K562 (cell line): ENCODE data around the gene PDGFA. TPM values are rescaled to one million over a fixed set of nuclear protein-coding genes. Genes with fewer than 3 reads are reported as not detected.

Experiments
- ETS2 ChIP-seq: IDR thresholded peaks from 2 replicates; pipeline ENCODE4 v1.6.1; 2016; ENCODE audit warnings: borderline replicate concordance, missing genetic modification characterization, mild to moderate bottlenecking, moderate library complexity, missing compliant biosample characterization; ENCODE audit not compliant: poor library complexity, severe bottlenecking
- FOSL1 ChIP-seq: fragments of 200-800 bp; sonication (Bioruptor generic); conservative IDR thresholded peaks from 2 replicates; pipeline ENCODE4 v1.6.1; 2016; ENCODE audit warnings: missing genetic modification characterization, missing compliant biosample characterization
- FOXA3 ChIP-seq, 2 experiments: fragments of 450-650 bp in 1 of 2; sonication (generic) in 1 of 2; formaldehyde crosslinking; IDR thresholded peaks in 1 of 2; conservative IDR thresholded peaks in 1 of 2; 2 replicates each; pipeline versions ENCODE4 v1.4.0 to v1.8.0; 2020 to 2022; ENCODE audit warnings: mild to moderate bottlenecking in 2 of 2, missing genetic modification reagents in 1 of 2
- MAFG ChIP-seq: fragments of 450-650 bp; conservative IDR thresholded peaks from 2 replicates; pipeline ENCODE4 v1.6.1; 2016; ENCODE audit warnings: missing genetic modification characterization, missing compliant biosample characterization
- SMAD4 ChIP-seq: fragments of 250-450 bp; sonication (Bioruptor Pico); conservative IDR thresholded peaks from 2 replicates; pipeline ENCODE4 v1.8.0; 2021; ENCODE audit warnings: inconsistent platforms, mild to moderate bottlenecking, moderate library complexity
- SMARCC2 ChIP-seq: fragments of 450-650 bp; IDR thresholded peaks from 2 replicates; pipeline ENCODE4 v1.6.1; 2017; ENCODE audit warnings: antibody characterized with exemption, moderate library complexity, mild to moderate bottlenecking, low read depth
- U2AF2 ChIP-seq: fragments of 200-400 bp; formaldehyde crosslinking; optimal IDR thresholded peaks from 2 replicates; pipeline ENCODE3; 2017; ENCODE audit warnings: low read depth, mild to moderate bottlenecking, low read length
- polyA plus RNA-seq, 8 experiments: library from polyadenylated mRNA; depleted of rRNA in 4 of 8; stranded (reverse) in 5 of 8; unstranded in 3 of 8; fragments of >200 nt; fragmentation: Nextera tagmentation in 2 of 8; fragmentation: Illumina TruSeq in 1 of 8; extraction: Ambion mirVana in 2 of 8; extraction: Trizol in 1 of 8; gene quantifications; 2 replicates each; pipeline versions ENCODE4 v1.2.1 to v1.2.3, GENCODE V29; 2011 to 2014; ENCODE audit warnings: inconsistent platforms in 1 of 8, missing spikeins in 1 of 8
- total RNA-seq, 7 experiments: library from RNA; depleted of rRNA in 6 of 7; stranded (reverse); fragments of >200 nt in 6 of 7; fragmentation: Illumina TruSeq in 2 of 7; extraction: Trizol in 2 of 7; gene quantifications; 2 replicates each; pipeline versions ENCODE4 v1.2.1 to v1.2.3, GENCODE V29; 2011 to 2021; ENCODE audit warnings: low replicate concordance in 1 of 7
- TF ChIP-seq, protein P1 (sequence below): fragments of 250-450 bp; sonication (Bioruptor Pico); IDR thresholded peaks from 2 replicates; pipeline ENCODE4 v1.5.0; 2022; ENCODE audit warnings: mild to moderate bottlenecking
- TF ChIP-seq, protein P2 (sequence below): fragments of 450-650 bp; formaldehyde crosslinking; IDR thresholded peaks from 2 replicates; pipeline ENCODE4 v1.4.0; 2022; ENCODE audit warnings: missing genetic modification characterization
- TF ChIP-seq, protein P3 (sequence below): fragments of 200-800 bp; sonication (Bioruptor generic); IDR thresholded peaks from 2 replicates; pipeline ENCODE4 v1.6.1; 2017; ENCODE audit warnings: missing genetic modification characterization, missing compliant biosample characterization

Gene PDGFA
- total and polyA plus RNA-seq, 9 of the 15 experiments (the other 6 are each of a cell fraction or from before 2014, with no cell fraction given), result 2.5 to 10.2 (median 4.6) TPM

DNA sequence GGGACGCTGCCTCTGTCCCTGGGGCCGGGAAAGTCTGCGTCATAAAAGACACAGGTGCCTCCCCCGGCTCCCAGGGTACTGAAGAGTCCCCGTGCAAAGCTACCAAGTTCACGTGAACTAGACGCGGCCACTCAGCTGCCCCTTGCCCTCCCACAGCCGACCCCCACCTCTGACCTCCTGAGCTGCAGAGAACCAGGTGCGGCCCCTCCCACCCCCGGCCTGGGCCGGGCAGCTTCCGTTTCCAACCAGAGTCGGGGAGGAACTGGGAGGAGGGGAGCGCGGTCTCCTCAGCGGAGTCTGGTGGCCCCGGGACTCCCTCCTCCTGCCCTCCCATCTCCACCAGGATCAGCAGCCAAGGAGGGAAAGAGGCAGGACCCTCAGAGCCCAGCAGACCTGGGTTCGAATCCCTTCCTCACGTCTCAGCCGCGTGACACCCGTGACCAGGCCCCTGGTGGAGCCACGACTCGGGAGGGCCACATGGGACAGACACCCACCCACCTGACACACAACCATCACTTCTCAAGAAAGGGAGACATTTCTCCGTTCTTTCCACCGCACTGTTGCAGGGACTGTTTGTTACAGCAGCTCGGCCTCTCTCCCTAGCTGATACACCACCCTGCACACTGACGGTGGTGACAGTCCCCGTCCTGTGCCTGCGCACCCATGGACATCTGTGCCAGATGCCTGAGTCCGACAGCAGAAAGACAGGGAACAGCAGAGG, 37.4 kb upstream of the PDGFA start (continued):
- TF ChIP-seq, protein P1, sequence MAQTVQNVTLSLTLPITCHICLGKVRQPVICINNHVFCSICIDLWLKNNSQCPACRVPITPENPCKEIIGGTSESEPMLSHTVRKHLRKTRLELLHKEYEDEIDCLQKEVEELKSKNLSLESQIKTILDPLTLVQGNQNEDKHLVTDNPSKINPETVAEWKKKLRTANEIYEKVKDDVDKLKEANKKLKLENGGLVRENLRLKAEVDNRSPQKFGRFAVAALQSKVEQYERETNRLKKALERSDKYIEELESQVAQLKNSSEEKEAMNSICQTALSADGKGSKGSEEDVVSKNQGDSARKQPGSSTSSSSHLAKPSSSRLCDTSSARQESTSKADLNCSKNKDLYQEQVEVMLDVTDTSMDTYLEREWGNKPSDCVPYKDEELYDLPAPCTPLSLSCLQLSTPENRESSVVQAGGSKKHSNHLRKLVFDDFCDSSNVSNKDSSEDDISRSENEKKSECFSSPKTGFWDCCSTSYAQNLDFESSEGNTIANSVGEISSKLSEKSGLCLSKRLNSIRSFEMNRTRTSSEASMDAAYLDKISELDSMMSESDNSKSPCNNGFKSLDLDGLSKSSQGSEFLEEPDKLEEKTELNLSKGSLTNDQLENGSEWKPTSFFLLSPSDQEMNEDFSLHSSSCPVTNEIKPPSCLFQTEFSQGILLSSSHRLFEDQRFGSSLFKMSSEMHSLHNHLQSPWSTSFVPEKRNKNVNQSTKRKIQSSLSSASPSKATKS (CRISPR knock-in tag), result no peak
- TF ChIP-seq SMAD4 (CRISPR knock-in tag), result no peak
- no peak for TF ChIP-seq SMARCC2
- TF ChIP-seq, protein P2, sequence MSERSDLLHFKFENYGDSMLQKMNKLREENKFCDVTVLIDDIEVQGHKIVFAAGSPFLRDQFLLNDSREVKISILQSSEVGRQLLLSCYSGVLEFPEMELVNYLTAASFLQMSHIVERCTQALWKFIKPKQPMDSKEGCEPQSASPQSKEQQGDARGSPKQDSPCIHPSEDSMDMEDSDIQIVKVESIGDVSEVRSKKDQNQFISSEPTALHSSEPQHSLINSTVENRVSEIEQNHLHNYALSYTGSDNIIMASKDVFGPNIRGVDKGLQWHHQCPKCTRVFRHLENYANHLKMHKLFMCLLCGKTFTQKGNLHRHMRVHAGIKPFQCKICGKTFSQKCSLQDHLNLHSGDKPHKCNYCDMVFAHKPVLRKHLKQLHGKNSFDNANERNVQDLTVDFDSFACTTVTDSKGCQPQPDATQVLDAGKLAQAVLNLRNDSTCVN, result no peak
- no peak for TF ChIP-seq U2AF2
- no peak for TF ChIP-seq ETS2 (tag)
- TF ChIP-seq MAFG (tag), result no peak
- TF ChIP-seq, protein P3, sequence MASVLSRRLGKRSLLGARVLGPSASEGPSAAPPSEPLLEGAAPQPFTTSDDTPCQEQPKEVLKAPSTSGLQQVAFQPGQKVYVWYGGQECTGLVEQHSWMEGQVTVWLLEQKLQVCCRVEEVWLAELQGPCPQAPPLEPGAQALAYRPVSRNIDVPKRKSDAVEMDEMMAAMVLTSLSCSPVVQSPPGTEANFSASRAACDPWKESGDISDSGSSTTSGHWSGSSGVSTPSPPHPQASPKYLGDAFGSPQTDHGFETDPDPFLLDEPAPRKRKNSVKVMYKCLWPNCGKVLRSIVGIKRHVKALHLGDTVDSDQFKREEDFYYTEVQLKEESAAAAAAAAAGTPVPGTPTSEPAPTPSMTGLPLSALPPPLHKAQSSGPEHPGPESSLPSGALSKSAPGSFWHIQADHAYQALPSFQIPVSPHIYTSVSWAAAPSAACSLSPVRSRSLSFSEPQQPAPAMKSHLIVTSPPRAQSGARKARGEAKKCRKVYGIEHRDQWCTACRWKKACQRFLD (CRISPR knock-in tag), result no peak
- TF ChIP-seq FOXA3 (CRISPR knock-in tag; conservative IDR thresholded peaks at IDR 0.05 in 1 of 2, IDR thresholded peaks at IDR 0.05 in 1 of 2), result no peak
- TF ChIP-seq FOSL1 (tag), result no peak
